ENCODE data around the gene EEF1G. TPM values are rescaled to one million over a fixed set of nuclear protein-coding genes. Genes with fewer than 3 reads are reported as not detected.
A peak's percentile ranks its signal among the peaks of the same experiment; 100 is the strongest.

The EEF1G gene
- total and polyA plus RNA-seq, 4 donors = 787 to 1,857 (median 1,119) TPM

GRCh38 chr11:62536301-62536957 is 37.3 kb downstream of the EEF1G start:
- ATAC-seq (ENCODE audit: low FRiP score) = no peak

GRCh38 chr11:62535802-62536201 is 37.9 kb downstream of the EEF1G start:
- intact Hi-C loops (cut with DNase I) = no loop called here
- Histone ChIP-seq H3K36me3 (ENCODE audit: control insufficient read depth in 1 of 2, insufficient read depth in 2 of 2, low read length in 1 of 2) (peaks cover 19 to 33% of the 10 kb centered on the region in 2 donors), H3K4me1 (ENCODE audit: control insufficient read depth in 1 of 2, insufficient read depth in 2 of 2, low read length in 2 of 2) (peaks cover 0 to 4% of the 10 kb centered on the region in 2 donors), H3K9me3 (ENCODE audit: control insufficient read depth, low read length) (no peaks in the 10 kb centered on the region), H3K27me3 (ENCODE audit: control insufficient read depth in 1 of 2, insufficient read depth in 2 of 2, low read length in 1 of 2) (no peaks in the 10 kb centered on the region), H3K4me3 (ENCODE audit: low read length in 2 of 2) (no peak overlapping the region), H3K27ac (ENCODE audit: low read depth in 1 of 2, low read length in 2 of 2) (no peak overlapping the region)
- DNase-seq (peak in 1 of 2 donors; percentile 73), ATAC-seq (ENCODE audit: low FRiP score) (no peak)
- WGBS, 2 donors = 67 to 70% methylated on average over 12 of the region's 12 CpGs

More at GRCh38 chr11:62536301-62536957, 37.3 kb downstream of the EEF1G start:
- intact Hi-C loops (cut with DNase I) = no loop called here
- Histone ChIP-seq H3K4me1 (ENCODE audit: control insufficient read depth in 1 of 2, insufficient read depth in 2 of 2, low read length in 2 of 2) (peaks cover 0 to 4% of the 10 kb centered on the region in 2 donors), H3K27me3 (ENCODE audit: control insufficient read depth in 1 of 2, insufficient read depth in 2 of 2, low read length in 1 of 2) (no peaks in the 10 kb centered on the region), H3K4me3 (ENCODE audit: low read length in 2 of 2) (no peak overlapping the region), H3K9me3 (ENCODE audit: control insufficient read depth, low read length) (no peaks in the 10 kb centered on the region), H3K36me3 (ENCODE audit: control insufficient read depth in 1 of 2, insufficient read depth in 2 of 2, low read length in 1 of 2) (peaks cover 16 to 31% of the 10 kb centered on the region in 2 donors), H3K27ac (ENCODE audit: low read depth in 1 of 2, low read length in 2 of 2) (peak overlapping the region in 1 of 2 donors; percentile 13)
- WGBS, 2 donors = 31 to 43% methylated on average over 21 of the region's 21 CpGs
- DNase-seq = peak in 1 of 2 donors; percentile 70

- intact Hi-C loops (cut with DNase I) = no loop called here
- peak in 1 of 2 donors; percentile 75 for DNase-seq
- no peak overlapping the region for H3K27ac ChIP-seq (ENCODE audit: low read depth in 1 of 2, low read length in 2 of 2)
- 86 to 90% methylated on average over 19 of the region's 19 CpGs for WGBS, 2 donors
- no peak for ATAC-seq (ENCODE audit: low FRiP score)
- peaks cover 19 to 36% of the 10 kb centered on the region in 2 donors for H3K36me3 ChIP-seq (ENCODE audit: control insufficient read depth in 1 of 2, insufficient read depth in 2 of 2, low read length in 1 of 2)
- H3K9me3 ChIP-seq (ENCODE audit: control insufficient read depth, low read length) = no peaks in the 10 kb centered on the region
- no peak overlapping the region for H3K4me3 ChIP-seq (ENCODE audit: low read length in 2 of 2)
- no peaks in the 10 kb centered on the region for H3K27me3 ChIP-seq (ENCODE audit: control insufficient read depth in 1 of 2, insufficient read depth in 2 of 2, low read length in 1 of 2)
- peaks cover 0 to 3% of the 10 kb centered on the region in 2 donors for H3K4me1 ChIP-seq (ENCODE audit: control insufficient read depth in 1 of 2, insufficient read depth in 2 of 2, low read length in 2 of 2)
Measured at GRCh38 chr11:62534779-62535545, 38.7 kb downstream of the EEF1G start.

GRCh38 chr11:62532096-62532495 is 41.6 kb downstream of the EEF1G start:
- intact Hi-C loops (cut with DNase I) = no loop called here
- no peak for DNase-seq
- H3K4me1 ChIP-seq (ENCODE audit: control insufficient read depth in 1 of 2, insufficient read depth in 2 of 2, low read length in 2 of 2) = no peaks in the 10 kb centered on the region

GRCh38 chr11:62516736-62517371 is 56.8 kb downstream of the EEF1G start:
- intact Hi-C loops (cut with DNase I) = no loop called here
- Histone ChIP-seq H3K27me3 (ENCODE audit: control insufficient read depth in 1 of 2, insufficient read depth in 2 of 2, low read length in 1 of 2) (no peaks in the 10 kb centered on the region), H3K27ac (ENCODE audit: low read depth in 1 of 2, low read length in 2 of 2) (no peak overlapping the region), H3K4me3 (ENCODE audit: low read length in 2 of 2) (no peak overlapping the region), H3K4me1 (ENCODE audit: control insufficient read depth in 1 of 2, insufficient read depth in 2 of 2, low read length in 2 of 2) (no peaks in the 10 kb centered on the region), H3K9me3 (ENCODE audit: control insufficient read depth, low read length) (no peaks in the 10 kb centered on the region), H3K36me3 (ENCODE audit: control insufficient read depth in 1 of 2, insufficient read depth in 2 of 2, low read length in 1 of 2) (peaks cover 4 to 24% of the 10 kb centered on the region in 2 donors)
- DNase-seq (no peak), ATAC-seq (ENCODE audit: low FRiP score) (no peak)
- 76 to 79% methylated on average over 14 of the region's 14 CpGs for WGBS, 2 donors

More at GRCh38 chr11:62532096-62532495, 41.6 kb downstream of the EEF1G start:
- no peak overlapping the region for H3K4me3 ChIP-seq (ENCODE audit: low read length in 2 of 2)
- WGBS, 2 donors = 94 to 98% methylated on average over 2 of the region's 2 CpGs
- H3K27me3 ChIP-seq (ENCODE audit: control insufficient read depth in 1 of 2, insufficient read depth in 2 of 2, low read length in 1 of 2) = no peaks in the 10 kb centered on the region
- H3K9me3 ChIP-seq (ENCODE audit: control insufficient read depth, low read length) = no peaks in the 10 kb centered on the region
- no peak overlapping the region for H3K27ac ChIP-seq (ENCODE audit: low read depth in 1 of 2, low read length in 2 of 2)
- no peak for ATAC-seq (ENCODE audit: low FRiP score)
- peaks cover 19 to 38% of the 10 kb centered on the region in 2 donors for H3K36me3 ChIP-seq (ENCODE audit: control insufficient read depth in 1 of 2, insufficient read depth in 2 of 2, low read length in 1 of 2)

GRCh38 chr11:62514151-62514550 is 59.5 kb downstream of the EEF1G start:
- Histone ChIP-seq H3K27me3 (ENCODE audit: control insufficient read depth in 1 of 2, insufficient read depth in 2 of 2, low read length in 1 of 2) (no peaks in the 10 kb centered on the region), H3K36me3 (ENCODE audit: control insufficient read depth in 1 of 2, insufficient read depth in 2 of 2, low read length in 1 of 2) (peaks cover under 1 to 19% of the 10 kb centered on the region in 2 donors), H3K4me3 (ENCODE audit: low read length in 2 of 2) (no peak overlapping the region), H3K9me3 (ENCODE audit: control insufficient read depth, low read length) (no peaks in the 10 kb centered on the region), H3K27ac (ENCODE audit: low read depth in 1 of 2, low read length in 2 of 2) (no peak overlapping the region), H3K4me1 (ENCODE audit: control insufficient read depth in 1 of 2, insufficient read depth in 2 of 2, low read length in 2 of 2) (no peaks in the 10 kb centered on the region)
- no peak for DNase-seq
- WGBS, 2 donors = 84% methylated on average over 7 of the region's 7 CpGs
- ATAC-seq (ENCODE audit: low FRiP score) = no peak
- intact Hi-C loops (cut with DNase I) = no loop called here

- no peak for ATAC-seq (ENCODE audit: low FRiP score)
- WGBS, 2 donors = 85 to 89% methylated on average over 10 of the region's 10 CpGs
- intact Hi-C loops (cut with DNase I) = no loop called here
Measured at GRCh38 chr11:62513626-62514025, 60.1 kb downstream of the EEF1G start.

GRCh38 chr11:62512961-62513360 is 60.7 kb downstream of the EEF1G start:
- Histone ChIP-seq H3K4me3 (ENCODE audit: low read length in 2 of 2) (no peak overlapping the region), H3K27me3 (ENCODE audit: control insufficient read depth in 1 of 2, insufficient read depth in 2 of 2, low read length in 1 of 2) (no peaks in the 10 kb centered on the region), H3K4me1 (ENCODE audit: control insufficient read depth in 1 of 2, insufficient read depth in 2 of 2, low read length in 2 of 2) (no peaks in the 10 kb centered on the region), H3K27ac (ENCODE audit: low read depth in 1 of 2, low read length in 2 of 2) (no peak overlapping the region), H3K9me3 (ENCODE audit: control insufficient read depth, low read length) (no peaks in the 10 kb centered on the region), H3K36me3 (ENCODE audit: control insufficient read depth in 1 of 2, insufficient read depth in 2 of 2, low read length in 1 of 2) (peaks cover 0 to 9% of the 10 kb centered on the region in 2 donors)
- WGBS, 2 donors = 81% methylated on average over 8 of the region's 8 CpGs
- no peak for ATAC-seq (ENCODE audit: low FRiP score)
- intact Hi-C loops (cut with DNase I) = no loop called here
- DNase-seq = no peak

More at GRCh38 chr11:62513626-62514025, 60.1 kb downstream of the EEF1G start:
- no peak overlapping the region for H3K27ac ChIP-seq (ENCODE audit: low read depth in 1 of 2, low read length in 2 of 2)
- H3K27me3 ChIP-seq (ENCODE audit: control insufficient read depth in 1 of 2, insufficient read depth in 2 of 2, low read length in 1 of 2) = no peaks in the 10 kb centered on the region
- no peaks in the 10 kb centered on the region for H3K4me1 ChIP-seq (ENCODE audit: control insufficient read depth in 1 of 2, insufficient read depth in 2 of 2, low read length in 2 of 2)
- H3K36me3 ChIP-seq (ENCODE audit: control insufficient read depth in 1 of 2, insufficient read depth in 2 of 2, low read length in 1 of 2) = peaks cover 0 to 15% of the 10 kb centered on the region in 2 donors
- H3K9me3 ChIP-seq (ENCODE audit: control insufficient read depth, low read length) = no peaks in the 10 kb centered on the region
- no peak for DNase-seq
- H3K4me3 ChIP-seq (ENCODE audit: low read length in 2 of 2) = no peak overlapping the region

Measured in aorta (tissue), 5 donors.